ENCODE measurements around the gene TBC1D30.

The TBC1D30 gene

DNA sequence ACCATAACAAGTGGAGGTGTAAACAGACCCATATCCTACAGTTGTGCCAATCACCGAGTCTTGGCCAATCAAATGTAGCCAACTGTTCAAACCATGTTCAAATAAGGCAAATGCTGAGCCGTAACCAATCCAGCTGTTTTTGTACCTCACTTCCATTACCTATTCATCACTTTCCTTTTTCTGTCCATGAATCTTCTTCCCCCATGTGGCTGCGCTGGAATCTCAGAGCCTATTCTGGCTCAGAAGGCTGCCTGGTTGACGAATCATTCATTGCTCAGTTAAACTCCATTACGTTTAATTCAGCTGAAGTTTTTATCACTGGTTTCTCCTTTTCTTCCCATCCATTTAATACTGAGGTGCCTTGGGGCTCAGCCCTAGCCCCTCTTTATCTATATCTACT, 71.1 kb downstream of the TBC1D30 start:
- H3K36me3 ChIP-seq (ENCODE audit: control insufficient read depth, low read length), result no peaks in the 10 kb centered on the region
- H4K20me1 ChIP-seq (ENCODE audit: control insufficient read depth, insufficient read depth, low read depth, low read length), result no peaks in the 10 kb centered on the region
- H3F3A ChIP-seq (ENCODE audit: control insufficient read depth, insufficient read depth), result no peaks in the 10 kb centered on the region
- H3K4me3 ChIP-seq (ENCODE audit: low read length), result no peak overlapping the region
- TF ChIP-seq, protein P1, sequence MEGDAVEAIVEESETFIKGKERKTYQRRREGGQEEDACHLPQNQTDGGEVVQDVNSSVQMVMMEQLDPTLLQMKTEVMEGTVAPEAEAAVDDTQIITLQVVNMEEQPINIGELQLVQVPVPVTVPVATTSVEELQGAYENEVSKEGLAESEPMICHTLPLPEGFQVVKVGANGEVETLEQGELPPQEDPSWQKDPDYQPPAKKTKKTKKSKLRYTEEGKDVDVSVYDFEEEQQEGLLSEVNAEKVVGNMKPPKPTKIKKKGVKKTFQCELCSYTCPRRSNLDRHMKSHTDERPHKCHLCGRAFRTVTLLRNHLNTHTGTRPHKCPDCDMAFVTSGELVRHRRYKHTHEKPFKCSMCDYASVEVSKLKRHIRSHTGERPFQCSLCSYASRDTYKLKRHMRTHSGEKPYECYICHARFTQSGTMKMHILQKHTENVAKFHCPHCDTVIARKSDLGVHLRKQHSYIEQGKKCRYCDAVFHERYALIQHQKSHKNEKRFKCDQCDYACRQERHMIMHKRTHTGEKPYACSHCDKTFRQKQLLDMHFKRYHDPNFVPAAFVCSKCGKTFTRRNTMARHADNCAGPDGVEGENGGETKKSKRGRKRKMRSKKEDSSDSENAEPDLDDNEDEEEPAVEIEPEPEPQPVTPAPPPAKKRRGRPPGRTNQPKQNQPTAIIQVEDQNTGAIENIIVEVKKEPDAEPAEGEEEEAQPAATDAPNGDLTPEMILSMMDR (IDR thresholded peaks at IDR 0.05; ENCODE audit: low read depth, low read length, poor library complexity, severe bottlenecking), result no peak
- TF ChIP-seq EZH2phosphoT487 (IDR thresholded peaks at IDR 0.05; ENCODE audit: borderline replicate concordance, low read length), result no peak
- H3K27ac ChIP-seq (ENCODE audit: low read depth, low read length), result no peak overlapping the region
- H3K9me2 ChIP-seq (replicated peaks; ENCODE audit: control insufficient read depth, low read length), result no peaks in the 10 kb centered on the region
- no peaks in the 10 kb centered on the region for H3K9me3 ChIP-seq (ENCODE audit: control insufficient read depth, insufficient read depth, low read length)
- no peak overlapping the region for H3K4me2 ChIP-seq (ENCODE audit: low read length)
- H3K79me2 ChIP-seq (ENCODE audit: control insufficient read depth, low read length), result no peaks in the 10 kb centered on the region
- H3K27me3 ChIP-seq (ENCODE audit: control insufficient read depth, low read length), result peaks cover 5% of the 10 kb centered on the region
- H3K4me1 ChIP-seq (ENCODE audit: control insufficient read depth, low read length), result no peaks in the 10 kb centered on the region

DNA sequence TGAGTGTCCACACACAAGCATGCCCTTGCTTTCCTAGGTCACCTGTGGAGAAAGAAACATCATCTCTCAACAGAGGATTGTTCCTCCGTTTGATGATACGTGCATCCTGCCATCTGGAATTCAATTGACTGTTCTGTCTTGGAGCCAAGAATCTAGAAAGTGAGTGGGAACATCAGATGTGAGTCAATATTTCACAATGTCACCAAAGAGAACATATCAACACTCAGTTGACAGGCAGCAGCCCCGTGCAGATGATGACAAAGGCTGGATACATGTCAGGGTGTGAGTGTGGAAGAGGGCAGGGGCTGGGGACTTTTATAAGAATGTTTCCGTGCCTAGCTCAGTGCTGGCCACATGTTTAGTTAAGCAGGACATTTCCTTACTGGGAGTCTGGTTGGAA, 76.1 kb downstream of the TBC1D30 start:
- Histone ChIP-seq H3K4me2 (ENCODE audit: low read length) (no peak overlapping the region), H3K27me3 (ENCODE audit: control insufficient read depth, low read length) (peaks cover 11% of the 10 kb centered on the region), H3K4me1 (ENCODE audit: control insufficient read depth, low read length) (no peaks in the 10 kb centered on the region), H3K79me2 (ENCODE audit: control insufficient read depth, low read length) (no peaks in the 10 kb centered on the region), H4K20me1 (ENCODE audit: control insufficient read depth, insufficient read depth, low read depth, low read length) (no peaks in the 10 kb centered on the region), H3K27ac (ENCODE audit: low read depth, low read length) (no peak overlapping the region), H3K4me3 (ENCODE audit: low read length) (no peak overlapping the region), H3K36me3 (ENCODE audit: control insufficient read depth, low read length) (no peaks in the 10 kb centered on the region), H3K9me2 (replicated peaks; ENCODE audit: control insufficient read depth, low read length) (no peaks in the 10 kb centered on the region), H3K9me3 (ENCODE audit: control insufficient read depth, insufficient read depth, low read length) (no peaks in the 10 kb centered on the region), H3F3A (ENCODE audit: control insufficient read depth, insufficient read depth) (no peaks in the 10 kb centered on the region)
- TF ChIP-seq, protein P1 (IDR thresholded peaks at IDR 0.05; ENCODE audit: low read depth, low read length, poor library complexity, severe bottlenecking), result no peak
- TF ChIP-seq EZH2phosphoT487 (IDR thresholded peaks at IDR 0.05; ENCODE audit: borderline replicate concordance, low read length), result no peak

DNA sequence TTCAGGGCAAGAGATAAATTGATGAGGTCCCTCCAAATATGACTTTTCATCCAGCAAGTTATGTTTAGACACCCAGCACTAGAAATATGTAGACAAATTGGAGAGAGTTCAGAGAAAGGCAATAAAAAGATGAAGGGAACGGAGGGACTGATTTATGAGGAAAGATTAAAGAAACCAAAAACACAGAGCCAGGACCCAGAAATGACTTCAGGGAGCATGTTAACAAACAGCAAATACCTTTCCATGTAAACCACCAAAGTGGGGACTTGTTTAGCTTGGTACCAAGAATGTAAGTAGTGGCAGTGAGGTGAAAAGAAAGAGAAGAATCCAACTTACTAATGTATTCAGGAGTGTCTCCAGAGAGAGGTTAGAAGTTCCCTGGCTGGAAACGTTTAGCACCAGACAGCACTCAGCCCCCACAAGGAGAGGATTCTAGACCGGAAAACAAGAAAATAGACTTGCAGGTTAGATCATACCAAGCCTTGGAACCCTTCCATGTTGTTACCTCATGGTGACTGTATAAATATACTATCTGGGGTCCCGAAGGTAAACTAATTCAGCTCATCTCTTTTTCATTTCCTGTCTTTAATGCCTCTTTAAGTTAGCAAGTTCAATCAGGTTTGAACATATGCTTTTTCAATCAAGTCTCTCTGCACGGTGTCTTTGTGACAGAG, 79.2 kb downstream of the TBC1D30 start:
- no peak overlapping the region for H3K4me3 ChIP-seq (ENCODE audit: low read length)
- no peak overlapping the region for H3K4me2 ChIP-seq (ENCODE audit: low read length)
- no peaks in the 10 kb centered on the region for H3K36me3 ChIP-seq (ENCODE audit: control insufficient read depth, low read length)
- H3K27me3 ChIP-seq (ENCODE audit: control insufficient read depth, low read length), result peaks cover 11% of the 10 kb centered on the region
- H3K27ac ChIP-seq (ENCODE audit: low read depth, low read length), result no peak overlapping the region
- TF ChIP-seq, protein P1 (IDR thresholded peaks at IDR 0.05; ENCODE audit: low read depth, low read length, poor library complexity, severe bottlenecking), result no peak
- TF ChIP-seq EZH2phosphoT487 (IDR thresholded peaks at IDR 0.05; ENCODE audit: borderline replicate concordance, low read length), result no peak
- no peaks in the 10 kb centered on the region for H3K9me3 ChIP-seq (ENCODE audit: control insufficient read depth, insufficient read depth, low read length)
- no peaks in the 10 kb centered on the region for H3K4me1 ChIP-seq (ENCODE audit: control insufficient read depth, low read length)
- no peaks in the 10 kb centered on the region for H3F3A ChIP-seq (ENCODE audit: control insufficient read depth, insufficient read depth)
- no peaks in the 10 kb centered on the region for H4K20me1 ChIP-seq (ENCODE audit: control insufficient read depth, insufficient read depth, low read depth, low read length)
- no peaks in the 10 kb centered on the region for H3K79me2 ChIP-seq (ENCODE audit: control insufficient read depth, low read length)
- no peaks in the 10 kb centered on the region for H3K9me2 ChIP-seq (replicated peaks; ENCODE audit: control insufficient read depth, low read length)

All from DOHH2 (cell line).